OCI-M2 (cell line): ENCODE data around the gene GALNT10.

Experiments
- DNase-seq: peaks from one replicate; lab custom pipeline; 2025; ENCODE audit not compliant: unreplicated experiment; lab: John Stamatoyannopoulos, UW

The GALNT10 gene

GRCh38 chr5:154466147-154466546, 275.6 kb downstream of the GALNT10 start:
- DNase-seq: no peak

DNA sequence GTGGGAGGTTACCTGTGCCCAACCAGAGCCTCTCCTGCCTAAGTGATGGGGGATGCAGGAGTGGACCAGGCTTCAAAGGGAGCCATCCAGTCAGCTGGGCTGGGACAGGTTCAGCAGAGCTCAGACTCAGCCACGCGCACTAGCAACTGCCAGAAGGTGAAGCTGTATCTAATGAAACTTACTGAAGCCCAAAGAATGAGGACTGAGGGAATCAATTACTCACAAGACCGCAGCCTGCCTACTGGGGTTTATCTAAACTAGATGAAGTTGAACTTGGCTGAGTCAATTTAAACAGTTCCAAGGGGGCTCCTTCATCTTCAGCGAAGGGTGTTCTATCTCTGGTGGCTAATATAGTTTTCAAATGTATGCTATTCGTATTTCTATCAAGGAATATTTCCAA, 276.1 kb downstream of the GALNT10 start:
- DNase-seq: no peak

DNA sequence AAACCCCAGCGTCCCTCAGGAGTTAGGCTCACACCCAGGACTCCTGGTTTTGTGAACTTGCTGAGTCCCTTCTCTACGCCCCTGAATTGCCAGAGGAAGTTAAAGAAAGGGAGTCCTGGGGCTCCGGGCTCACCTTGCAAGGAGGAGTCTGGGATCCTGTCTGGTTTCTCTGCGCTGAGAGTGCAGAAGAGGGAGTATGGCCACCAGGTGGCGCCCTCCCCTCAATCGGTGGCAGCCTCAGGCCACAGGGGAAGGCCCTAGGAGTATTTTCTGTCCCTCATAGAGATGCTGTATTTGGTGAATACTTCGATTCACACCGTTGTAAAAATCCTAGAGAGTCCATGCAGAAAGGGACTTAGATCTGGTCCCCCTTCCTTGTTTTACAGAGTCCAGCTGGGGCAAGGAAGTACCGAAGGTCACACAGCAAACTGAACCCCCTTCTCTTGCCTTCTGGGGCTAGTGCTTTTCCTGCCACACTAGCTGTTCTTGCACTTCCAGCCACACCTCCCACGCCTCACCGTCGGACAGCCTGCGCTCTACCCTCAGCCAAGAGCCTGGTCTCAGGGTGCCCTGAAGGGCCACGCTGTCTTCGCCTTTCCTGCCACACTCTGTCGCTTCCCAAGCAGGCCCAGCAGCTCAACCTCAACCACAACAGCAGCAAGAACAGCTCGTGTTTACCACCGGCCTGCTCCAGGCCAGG, 277.3 kb downstream of the GALNT10 start:
- no peak for DNase-seq

- DNase-seq: no peak
Observed at GRCh38 chr5:154470137-154470536, 279.6 kb downstream of the GALNT10 start.
